ENCODE results near the gene TRIM74.
"Not testable (repeated sequence)": the region's sequence is repeated elsewhere in the genome, so short reads cannot be mapped to it uniquely, and the experiment has no call there.

Gene TRIM74

GRCh38 chr7:72954563-72955198, 14.6 kb downstream of the TRIM74 start:
- DNase-seq: not testable (repeated sequence)

DNA sequence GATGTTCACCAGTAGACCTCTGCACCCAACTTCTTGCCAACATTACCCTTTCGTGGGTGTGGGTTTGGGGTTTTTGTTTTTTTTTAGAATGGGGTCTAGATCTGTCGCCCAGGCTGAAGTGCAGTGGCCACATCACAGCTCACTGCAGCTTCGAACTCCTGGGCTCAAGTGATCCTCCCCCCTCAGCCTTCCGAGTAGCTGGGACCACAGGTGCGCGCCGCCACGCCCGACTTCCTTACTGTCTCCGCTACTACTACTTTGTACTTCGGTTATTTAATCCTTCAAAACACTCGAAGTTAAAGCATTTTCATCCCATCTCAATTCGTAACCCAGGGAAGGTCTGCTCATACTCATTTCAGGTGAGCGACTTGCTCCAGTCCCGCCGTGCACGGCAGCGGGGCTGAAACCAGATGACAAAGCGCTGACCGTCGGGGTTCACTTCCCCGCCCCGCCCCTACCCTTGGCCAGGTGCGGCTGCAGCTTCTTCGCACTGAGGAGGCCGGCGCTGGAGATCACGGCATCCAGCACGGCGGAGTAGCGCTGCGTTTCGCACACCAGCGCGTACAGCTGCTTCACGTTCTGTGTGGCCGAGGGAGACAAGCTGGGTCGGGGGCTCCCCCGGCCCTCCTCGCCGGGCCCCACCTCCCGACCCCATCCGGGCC, 15.2 kb downstream of the TRIM74 start:
- not testable (repeated sequence) for DNase-seq

DNA sequence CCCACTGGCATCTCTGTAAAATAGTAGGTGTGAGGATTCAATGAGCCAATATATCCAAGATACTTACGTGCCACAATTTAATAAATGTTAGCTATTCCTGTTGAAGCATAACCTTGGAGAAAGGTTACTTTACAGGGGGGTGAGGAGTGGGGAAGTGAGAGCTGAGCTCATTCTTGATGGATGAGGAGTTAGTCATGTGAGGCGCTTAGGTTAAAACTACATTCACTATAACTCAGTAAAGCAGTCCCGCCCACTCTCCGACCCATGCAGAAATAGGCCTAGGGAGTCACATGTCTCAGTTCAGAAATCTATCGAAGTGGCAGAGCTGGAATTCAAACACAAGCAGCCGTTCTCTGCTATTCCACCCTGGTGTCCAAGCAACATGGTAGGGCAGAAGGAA, 18.8 kb downstream of the TRIM74 start:
- not testable (repeated sequence) for DNase-seq

DNA sequence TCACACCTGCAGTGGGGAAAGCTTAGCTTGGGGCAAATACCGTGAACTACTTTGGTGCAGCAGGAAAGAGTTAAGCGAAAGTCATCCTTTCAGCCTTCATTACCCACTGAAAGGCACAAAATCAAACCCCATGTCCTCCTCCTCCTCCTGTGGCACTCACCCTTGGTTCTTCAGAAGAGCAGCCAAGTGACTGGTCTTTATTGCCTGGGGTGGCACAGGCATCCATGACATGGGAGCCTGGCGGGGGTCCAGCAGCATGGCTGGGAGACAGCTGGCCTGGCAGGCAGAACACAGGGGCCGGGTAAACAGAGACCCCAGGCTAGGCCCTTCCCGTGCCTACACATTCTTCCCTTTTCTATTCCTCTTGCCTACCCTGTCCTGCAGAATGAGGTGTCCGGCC, 19.6 kb downstream of the TRIM74 start:
- DNase-seq: not testable (repeated sequence)

DNA sequence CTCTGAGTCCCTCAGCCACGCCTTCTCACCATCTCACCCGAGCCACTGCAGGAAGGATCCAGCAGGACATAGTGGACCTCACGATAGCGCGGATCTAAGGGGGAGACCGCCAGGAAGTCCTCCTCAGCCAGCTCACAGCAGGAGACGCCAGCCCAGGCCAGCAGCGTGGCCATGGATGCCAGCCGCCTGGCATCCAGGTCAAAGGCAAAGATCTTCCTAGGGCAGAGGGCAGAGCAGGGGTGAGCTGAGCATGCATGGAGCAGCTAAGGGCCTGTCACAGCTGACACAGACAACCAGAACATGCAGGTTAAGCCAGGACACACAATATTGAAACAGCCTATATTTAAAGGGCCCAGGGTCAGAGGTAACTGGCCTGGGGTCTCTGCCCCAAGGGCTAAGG, 20.0 kb downstream of the TRIM74 start:
- not testable (repeated sequence) for DNase-seq

DNA sequence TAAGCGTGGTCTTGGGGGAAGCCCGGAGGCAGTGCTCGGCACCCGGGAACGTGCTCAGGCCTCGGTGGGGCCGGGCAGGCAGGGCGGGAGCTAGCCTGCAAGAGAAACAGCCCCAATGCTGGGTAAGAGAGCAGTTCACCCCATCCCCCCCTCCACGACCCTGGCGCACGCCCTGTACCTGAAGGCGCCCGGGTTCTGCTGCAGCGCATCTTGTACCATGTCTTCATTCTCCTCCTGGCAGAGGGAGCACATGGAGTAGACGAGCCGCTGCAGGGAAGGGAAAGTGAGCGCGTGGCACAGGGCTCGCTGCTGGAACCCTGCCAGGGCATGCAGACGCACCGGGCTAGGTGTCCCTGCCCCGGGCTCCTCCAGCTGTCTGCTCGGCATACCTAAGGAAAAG, 20.6 kb downstream of the TRIM74 start:
- DNase-seq: not testable (repeated sequence)

- not testable (repeated sequence) for DNase-seq
These were observed 23.0 kb downstream of the TRIM74 start for GRCh38 chr7:72946130-72946745.

DNA sequence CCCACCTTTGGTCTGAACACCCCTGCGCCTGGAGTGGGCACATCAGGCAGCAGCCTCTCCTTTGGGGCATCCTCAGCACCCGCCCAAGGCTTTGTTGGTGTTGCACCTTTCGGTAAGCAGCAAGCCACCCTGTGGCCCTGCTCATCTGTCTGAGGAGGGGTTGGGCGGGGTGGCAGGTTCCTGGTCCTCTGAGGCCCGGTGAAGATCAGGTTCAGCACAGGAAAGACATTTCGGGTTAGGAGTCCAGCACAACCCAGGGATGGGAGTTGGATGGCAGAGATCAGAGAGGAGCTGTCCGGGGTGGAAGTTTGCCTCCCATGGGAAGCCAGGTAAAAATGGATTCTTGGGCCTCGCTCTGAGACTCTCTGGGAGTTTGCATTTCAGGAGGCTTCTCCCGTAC, 23.7 kb downstream of the TRIM74 start:
- not testable (repeated sequence) for DNase-seq

GRCh38 chr7:72944937-72945336, 24.3 kb downstream of the TRIM74 start:
- not testable (repeated sequence) for DNase-seq

- not testable (repeated sequence) for DNase-seq
These were observed 26.3 kb downstream of the TRIM74 start for GRCh38 chr7:72942956-72943355.

DNA sequence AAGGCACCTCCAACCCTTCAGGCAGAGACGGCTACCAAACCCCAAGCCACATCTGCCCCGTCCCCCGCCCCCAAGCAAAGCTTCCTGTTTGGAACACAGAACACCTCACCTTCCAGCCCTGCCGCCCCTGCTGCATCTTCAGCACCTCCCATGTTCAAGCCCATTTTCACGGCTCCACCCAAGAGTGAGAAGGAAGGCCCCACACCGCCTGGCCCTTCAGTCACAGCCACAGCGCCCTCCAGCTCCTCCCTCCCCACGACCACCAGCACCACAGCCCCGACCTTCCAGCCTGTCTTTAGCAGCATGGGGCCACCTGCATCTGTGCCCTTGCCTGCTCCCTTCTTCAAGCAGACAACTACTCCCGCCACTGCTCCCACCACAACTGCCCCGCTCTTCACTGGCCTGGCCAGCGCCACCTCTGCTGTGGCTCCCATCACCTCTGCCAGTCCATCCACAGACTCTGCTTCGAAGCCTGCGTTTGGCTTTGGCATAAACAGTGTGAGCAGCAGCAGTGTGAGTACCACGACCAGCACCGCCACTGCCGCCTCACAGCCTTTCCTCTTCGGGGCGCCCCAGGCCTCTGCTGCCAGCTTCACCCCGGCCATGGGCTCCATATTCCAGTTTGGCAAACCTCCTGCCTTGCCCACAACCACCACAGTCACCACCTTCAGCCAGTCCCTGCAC, 27.1 kb downstream of the TRIM74 start:
- DNase-seq: not testable (repeated sequence)

DNA sequence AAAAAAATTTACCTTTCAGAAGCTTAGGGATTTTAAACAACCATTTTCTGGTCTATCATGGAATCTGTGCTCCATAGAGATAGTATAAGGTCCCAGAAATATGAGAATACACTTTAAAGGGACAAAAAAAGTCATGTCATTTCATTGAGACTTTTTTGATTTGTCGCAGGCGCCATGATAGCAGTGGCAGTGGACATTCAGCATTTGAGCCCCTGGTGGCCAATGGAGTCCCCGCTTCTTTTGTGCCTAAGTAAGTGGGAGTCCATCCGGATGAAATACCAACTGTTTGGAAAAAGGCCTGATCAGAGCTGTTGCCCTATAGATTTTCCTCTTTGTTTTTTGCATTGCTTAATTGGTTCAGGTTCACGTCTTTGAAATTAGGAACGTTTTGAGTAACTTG, 41.0 kb downstream of the TRIM74 start:
- not testable (repeated sequence) for DNase-seq

GRCh38 chr7:72927791-72928190, 41.5 kb downstream of the TRIM74 start:
- DNase-seq: not testable (repeated sequence)

GRCh38 chr7:72925546-72926120, 43.6 kb downstream of the TRIM74 start:
- DNase-seq: peak; percentile 17

DNA sequence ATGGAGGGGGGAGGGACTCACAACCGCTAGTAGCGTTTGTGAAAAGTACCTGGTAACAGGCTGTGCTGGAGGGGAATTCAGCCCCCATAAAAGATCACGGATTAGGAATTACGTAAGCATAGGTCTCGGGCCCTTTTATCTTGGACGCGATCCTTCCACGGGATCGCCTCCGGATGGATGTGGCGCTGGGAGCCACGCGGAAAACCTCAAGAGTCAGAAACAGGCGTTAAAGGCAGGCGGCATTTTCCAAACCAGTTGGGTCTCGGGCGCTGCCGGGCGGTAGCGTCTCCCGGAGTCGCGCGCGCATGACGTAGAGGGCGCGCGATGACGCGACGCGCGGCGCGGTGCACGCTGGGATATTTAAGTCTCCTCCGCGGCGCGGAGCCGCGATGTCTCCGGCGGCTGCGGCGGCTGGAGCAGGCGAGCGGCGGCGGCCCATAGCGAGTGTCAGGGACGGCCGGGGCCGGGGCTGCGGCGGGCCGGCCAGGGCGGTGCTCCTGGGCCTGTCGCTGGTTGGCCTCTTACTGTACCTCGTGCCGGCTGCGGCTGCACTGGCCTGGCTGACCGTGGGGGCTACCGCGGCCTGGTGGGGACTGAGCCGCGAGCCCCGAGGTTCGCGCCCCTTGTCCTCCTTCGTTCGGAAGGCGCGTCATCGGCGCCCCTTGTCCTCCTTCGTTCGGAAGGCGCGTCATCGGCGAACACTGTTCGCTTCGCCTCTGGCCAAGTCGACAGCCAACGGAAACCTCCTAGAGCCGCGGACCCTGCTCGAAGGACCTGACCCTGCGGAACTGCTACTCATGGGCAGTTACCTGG, 44.3 kb downstream of the TRIM74 start, which contains the start of gene POM121:
POM121 (plus strand) TSS at position 363 of the 813 bp plus-strand sequence; CDS start at position 390, 27 bp downstream.
- peak; percentile 88 for DNase-seq

- DNase-seq: peak; percentile 22
These were observed 44.9 kb downstream of the TRIM74 start for GRCh38 chr7:72924386-72924732.

- DNase-seq: no peak
These were observed 50.0 kb downstream of the TRIM74 start for GRCh38 chr7:72919256-72919775.

DNA sequence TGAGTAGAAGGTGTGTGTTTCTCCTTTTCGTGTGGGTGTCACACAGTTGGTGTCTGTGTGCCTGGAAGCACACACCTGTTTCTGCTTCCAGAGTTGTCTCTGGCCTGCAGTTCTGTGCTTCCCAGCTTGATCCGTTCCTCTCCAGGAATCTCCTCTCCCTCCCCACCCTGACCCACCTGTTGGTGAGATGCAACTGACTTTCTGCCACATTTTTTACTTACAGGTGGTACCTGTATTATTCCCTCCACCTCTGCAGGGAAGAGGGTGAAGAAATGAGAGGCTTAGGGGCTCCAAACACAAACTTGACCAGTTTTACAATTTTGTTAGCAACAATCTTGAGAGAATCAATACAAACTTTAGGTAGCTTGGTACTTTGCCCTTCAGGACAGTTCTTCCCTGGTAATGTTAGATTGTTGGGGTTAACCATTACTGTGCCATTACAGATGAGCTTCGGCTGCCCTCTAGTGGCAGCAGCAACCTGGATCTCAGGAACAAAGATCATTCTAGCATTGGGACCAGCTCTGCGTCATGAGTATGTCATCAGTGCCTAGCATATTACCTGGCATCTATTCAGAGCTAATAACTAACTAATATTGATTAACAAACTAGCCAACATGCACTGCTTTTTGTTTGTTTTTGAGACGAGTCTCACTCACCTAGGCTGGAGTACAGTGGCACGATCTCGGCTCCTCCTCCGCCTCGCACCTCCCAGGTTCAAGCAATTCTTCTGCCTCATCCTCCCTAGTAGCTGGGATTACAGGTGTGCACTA, 54.3 kb downstream of the TRIM74 start:
- peak; percentile 55 for DNase-seq

DNA sequence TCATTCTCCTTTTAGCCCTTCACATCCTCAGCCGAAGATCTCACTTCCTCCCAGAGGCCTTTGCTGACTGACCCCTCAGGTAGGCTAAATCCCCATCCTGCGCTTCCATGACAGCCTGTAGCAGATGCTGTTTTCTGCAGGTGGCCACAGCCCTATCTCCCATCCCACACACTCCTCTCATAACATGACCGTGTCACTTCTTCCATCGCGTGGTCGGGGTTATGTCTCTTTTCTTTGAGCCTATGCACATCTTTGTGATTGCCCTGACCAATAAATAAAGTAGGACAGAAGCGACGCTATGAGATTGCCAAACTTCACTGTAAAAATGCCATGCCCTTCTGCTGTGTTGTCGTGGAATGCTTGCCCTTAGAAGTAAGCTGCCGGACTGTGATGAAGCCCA, 55.5 kb downstream of the TRIM74 start:
- DNase-seq: not testable (repeated sequence)

GRCh38 chr7:72911395-72911794, 57.9 kb downstream of the TRIM74 start:
- DNase-seq: not testable (repeated sequence)

Data from fibroblast of skin of right biceps (primary cell).